GM23338 (cell line): ENCODE data around the gene RYR2.

Experiments
- CREB1 ChIP-seq: fragments of 250-450 bp; sonication (Bioruptor Pico); IDR thresholded peaks from 2 replicates; pipeline ENCODE4 v1.5.0; 2020; ENCODE audit warnings: low read depth, mild to moderate bottlenecking, moderate library complexity
- EZH2 ChIP-seq: fragments of 200-600 bp; sonication (generic); IDR thresholded peaks from one replicate; pipeline ENCODE4 v1.8.0; 2017; ENCODE audit warnings: antibody characterized with exemption, mild to moderate bottlenecking, low read depth; ENCODE audit not compliant: unreplicated experiment
- EZH2phosphoT487 ChIP-seq: fragments of 200-600 bp; sonication (generic); IDR thresholded peaks from one replicate; pipeline ENCODE4 v1.8.1; 2018; ENCODE audit warnings: antibody characterized with exemption; ENCODE audit not compliant: unreplicated experiment
- JUNB ChIP-seq: IDR thresholded peaks from one replicate; pipeline ENCODE4 v1.6.1; 2016; ENCODE audit warnings: antibody characterized with exemption; ENCODE audit not compliant: unreplicated experiment
- NANOG ChIP-seq: IDR thresholded peaks from 2 replicates; pipeline ENCODE4 v1.6.1; 2016; ENCODE audit warnings: antibody characterized with exemption, borderline replicate concordance
- POLR2AphosphoS5 ChIP-seq: IDR thresholded peaks from 2 replicates; pipeline ENCODE4 v1.6.1; 2016; ENCODE audit warnings: antibody characterized with exemption, low read depth
- TF ChIP-seq, protein P1 (sequence below), 2 experiments: fragments of 200-600 bp in 1 of 2; sonication (generic) in 1 of 2; conservative IDR thresholded peaks; 2 replicates each; pipeline versions ENCODE4 v1.5.1 to v1.6.1; 2016 to 2017; ENCODE audit warnings: antibody characterized with exemption in 2 of 2, low read depth in 2 of 2, mild to moderate bottlenecking in 2 of 2, moderate library complexity in 1 of 2
- TF ChIP-seq, protein P2 (sequence below): IDR thresholded peaks from one replicate; pipeline ENCODE4 v1.6.1; 2018; ENCODE audit warnings: antibody characterized with exemption; ENCODE audit not compliant: unreplicated experiment
- TF ChIP-seq, protein P3 (sequence below): IDR thresholded peaks from 2 replicates; pipeline ENCODE4 v1.6.1; 2016; ENCODE audit warnings: antibody characterized with exemption

DNA sequence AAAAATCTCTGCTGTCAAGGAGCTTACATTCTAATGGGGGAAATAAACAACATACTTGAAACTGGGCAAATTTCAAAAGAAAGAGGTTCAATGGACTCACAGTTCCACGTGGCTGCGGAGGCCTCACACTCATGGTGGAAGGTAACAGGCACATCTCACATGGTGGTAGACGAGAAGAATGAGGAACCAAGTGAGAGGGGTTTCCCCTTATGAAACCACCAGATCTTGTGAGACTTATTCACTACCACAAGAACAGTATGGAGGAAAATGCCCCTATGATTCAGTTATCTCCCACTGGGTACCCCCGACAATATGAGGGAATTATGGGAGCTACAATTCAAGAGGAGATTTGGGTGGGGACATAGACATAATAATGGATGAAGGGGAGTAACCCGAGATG, 622.4 kb downstream of the RYR2 start:
- TF ChIP-seq, protein P1, sequence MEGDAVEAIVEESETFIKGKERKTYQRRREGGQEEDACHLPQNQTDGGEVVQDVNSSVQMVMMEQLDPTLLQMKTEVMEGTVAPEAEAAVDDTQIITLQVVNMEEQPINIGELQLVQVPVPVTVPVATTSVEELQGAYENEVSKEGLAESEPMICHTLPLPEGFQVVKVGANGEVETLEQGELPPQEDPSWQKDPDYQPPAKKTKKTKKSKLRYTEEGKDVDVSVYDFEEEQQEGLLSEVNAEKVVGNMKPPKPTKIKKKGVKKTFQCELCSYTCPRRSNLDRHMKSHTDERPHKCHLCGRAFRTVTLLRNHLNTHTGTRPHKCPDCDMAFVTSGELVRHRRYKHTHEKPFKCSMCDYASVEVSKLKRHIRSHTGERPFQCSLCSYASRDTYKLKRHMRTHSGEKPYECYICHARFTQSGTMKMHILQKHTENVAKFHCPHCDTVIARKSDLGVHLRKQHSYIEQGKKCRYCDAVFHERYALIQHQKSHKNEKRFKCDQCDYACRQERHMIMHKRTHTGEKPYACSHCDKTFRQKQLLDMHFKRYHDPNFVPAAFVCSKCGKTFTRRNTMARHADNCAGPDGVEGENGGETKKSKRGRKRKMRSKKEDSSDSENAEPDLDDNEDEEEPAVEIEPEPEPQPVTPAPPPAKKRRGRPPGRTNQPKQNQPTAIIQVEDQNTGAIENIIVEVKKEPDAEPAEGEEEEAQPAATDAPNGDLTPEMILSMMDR (conservative IDR thresholded peaks at IDR 0.05; ENCODE audit: low read depth in 2 of 2), result no peak
- TF ChIP-seq POLR2AphosphoS5, result no peak
- no peak for TF ChIP-seq EZH2
- TF ChIP-seq CREB1 (CRISPR knock-in tag), result no peak
- TF ChIP-seq, protein P2, sequence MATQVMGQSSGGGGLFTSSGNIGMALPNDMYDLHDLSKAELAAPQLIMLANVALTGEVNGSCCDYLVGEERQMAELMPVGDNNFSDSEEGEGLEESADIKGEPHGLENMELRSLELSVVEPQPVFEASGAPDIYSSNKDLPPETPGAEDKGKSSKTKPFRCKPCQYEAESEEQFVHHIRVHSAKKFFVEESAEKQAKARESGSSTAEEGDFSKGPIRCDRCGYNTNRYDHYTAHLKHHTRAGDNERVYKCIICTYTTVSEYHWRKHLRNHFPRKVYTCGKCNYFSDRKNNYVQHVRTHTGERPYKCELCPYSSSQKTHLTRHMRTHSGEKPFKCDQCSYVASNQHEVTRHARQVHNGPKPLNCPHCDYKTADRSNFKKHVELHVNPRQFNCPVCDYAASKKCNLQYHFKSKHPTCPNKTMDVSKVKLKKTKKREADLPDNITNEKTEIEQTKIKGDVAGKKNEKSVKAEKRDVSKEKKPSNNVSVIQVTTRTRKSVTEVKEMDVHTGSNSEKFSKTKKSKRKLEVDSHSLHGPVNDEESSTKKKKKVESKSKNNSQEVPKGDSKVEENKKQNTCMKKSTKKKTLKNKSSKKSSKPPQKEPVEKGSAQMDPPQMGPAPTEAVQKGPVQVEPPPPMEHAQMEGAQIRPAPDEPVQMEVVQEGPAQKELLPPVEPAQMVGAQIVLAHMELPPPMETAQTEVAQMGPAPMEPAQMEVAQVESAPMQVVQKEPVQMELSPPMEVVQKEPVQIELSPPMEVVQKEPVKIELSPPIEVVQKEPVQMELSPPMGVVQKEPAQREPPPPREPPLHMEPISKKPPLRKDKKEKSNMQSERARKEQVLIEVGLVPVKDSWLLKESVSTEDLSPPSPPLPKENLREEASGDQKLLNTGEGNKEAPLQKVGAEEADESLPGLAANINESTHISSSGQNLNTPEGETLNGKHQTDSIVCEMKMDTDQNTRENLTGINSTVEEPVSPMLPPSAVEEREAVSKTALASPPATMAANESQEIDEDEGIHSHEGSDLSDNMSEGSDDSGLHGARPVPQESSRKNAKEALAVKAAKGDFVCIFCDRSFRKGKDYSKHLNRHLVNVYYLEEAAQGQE, result no peak
- no peak for TF ChIP-seq EZH2phosphoT487
- TF ChIP-seq NANOG, result no peak
- TF ChIP-seq, protein P3, sequence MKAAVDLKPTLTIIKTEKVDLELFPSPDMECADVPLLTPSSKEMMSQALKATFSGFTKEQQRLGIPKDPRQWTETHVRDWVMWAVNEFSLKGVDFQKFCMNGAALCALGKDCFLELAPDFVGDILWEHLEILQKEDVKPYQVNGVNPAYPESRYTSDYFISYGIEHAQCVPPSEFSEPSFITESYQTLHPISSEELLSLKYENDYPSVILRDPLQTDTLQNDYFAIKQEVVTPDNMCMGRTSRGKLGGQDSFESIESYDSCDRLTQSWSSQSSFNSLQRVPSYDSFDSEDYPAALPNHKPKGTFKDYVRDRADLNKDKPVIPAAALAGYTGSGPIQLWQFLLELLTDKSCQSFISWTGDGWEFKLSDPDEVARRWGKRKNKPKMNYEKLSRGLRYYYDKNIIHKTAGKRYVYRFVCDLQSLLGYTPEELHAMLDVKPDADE, result no peak
- no peak for TF ChIP-seq JUNB
